ENCODE measurements around the gene CHIC2.

The CHIC2 gene

DNA sequence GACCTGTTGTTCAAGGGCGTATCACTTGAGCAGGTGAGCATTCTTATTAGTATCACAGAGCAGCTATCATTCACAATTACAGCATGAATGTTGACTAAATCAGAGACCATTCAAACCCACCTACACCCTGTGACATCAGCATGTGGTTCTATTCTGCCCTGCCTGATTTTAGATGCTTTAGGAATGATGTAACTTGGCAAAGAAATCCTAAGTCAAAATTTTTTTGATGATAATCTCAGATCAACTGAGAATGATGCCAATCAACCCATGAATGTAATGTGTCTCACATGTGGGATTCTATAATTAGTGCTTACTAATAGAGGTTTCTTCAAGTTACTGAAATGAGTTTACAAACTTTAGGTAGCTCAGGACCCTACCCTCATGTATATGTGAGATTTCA lies 13.4 kb upstream of the CHIC2 start:
- no peak overlapping the region for H4K8ac ChIP-seq (ENCODE audit: low read depth, low read length)
- H3K4me1 ChIP-seq (ENCODE audit: control insufficient read depth in 2 of 2, insufficient read depth in 1 of 2, low read depth in 1 of 2, low read length in 2 of 2): no peaks in the 10 kb centered on the region
- H3K36me3 ChIP-seq (replicated peaks in 1 of 2; ENCODE audit: control insufficient read depth in 2 of 2, insufficient read depth in 2 of 2, low read length in 2 of 2): no peaks in the 10 kb centered on the region
- H3K4me3 ChIP-seq (ENCODE audit: low read length in 2 of 2): no peak overlapping the region
- H3K23ac ChIP-seq (ENCODE audit: low read depth, low read length, poor library complexity): no peak overlapping the region
- no peak for DNase-seq (ENCODE audit: low spot score)
- H3K18ac ChIP-seq (ENCODE audit: low read length): no peak overlapping the region
- H3K9me3 ChIP-seq (replicated peaks in 1 of 2; ENCODE audit: control insufficient read depth in 2 of 2, insufficient read depth in 1 of 2, low read depth in 1 of 2, low read length in 2 of 2): no peaks in the 10 kb centered on the region
- H4K91ac ChIP-seq (ENCODE audit: low read depth, low read length, poor library complexity): no peak overlapping the region
- whole genome bisulfite sequencing, 2 donors (ENCODE audit: extremely low coverage in 2 of 2, insufficient read length in 2 of 2, insufficient replicate concordance in 1 of 2): no CpG with 5 or more reads among the region's 1 CpG
- H2BK15ac ChIP-seq (ENCODE audit: low read length): no peak overlapping the region
- no peak overlapping the region for H3K27ac ChIP-seq (replicated peaks; ENCODE audit: low read length)
- no peaks in the 10 kb centered on the region for H3K79me1 ChIP-seq (ENCODE audit: low read depth, low read length)
- no peak overlapping the region for H2AFZ ChIP-seq (ENCODE audit: low read length)
- no peak overlapping the region for H2BK12ac ChIP-seq (ENCODE audit: low read length)
- H3K4me2 ChIP-seq (ENCODE audit: insufficient read depth, low read length, poor library complexity, severe bottlenecking): no peak overlapping the region
- no peak overlapping the region for H3K14ac ChIP-seq (ENCODE audit: low read length)
- H3K4ac ChIP-seq (ENCODE audit: low read length): no peak overlapping the region
- H2BK5ac ChIP-seq (ENCODE audit: low read length): no peak overlapping the region
- no peak overlapping the region for H2AK5ac ChIP-seq (ENCODE audit: low read depth, low read length)
- peaks cover 0 to 33% (median 0%) of the 10 kb centered on the region in 3 experiments for H3K27me3 ChIP-seq (ENCODE audit: control insufficient read depth in 3 of 3, insufficient read depth in 3 of 3, low read depth in 1 of 3, low read length in 3 of 3)
- H2BK120ac ChIP-seq (ENCODE audit: low read depth, low read length): no peak overlapping the region
- H3K9ac ChIP-seq (ENCODE audit: low read depth, low read length, poor library complexity): no peak overlapping the region

DNA sequence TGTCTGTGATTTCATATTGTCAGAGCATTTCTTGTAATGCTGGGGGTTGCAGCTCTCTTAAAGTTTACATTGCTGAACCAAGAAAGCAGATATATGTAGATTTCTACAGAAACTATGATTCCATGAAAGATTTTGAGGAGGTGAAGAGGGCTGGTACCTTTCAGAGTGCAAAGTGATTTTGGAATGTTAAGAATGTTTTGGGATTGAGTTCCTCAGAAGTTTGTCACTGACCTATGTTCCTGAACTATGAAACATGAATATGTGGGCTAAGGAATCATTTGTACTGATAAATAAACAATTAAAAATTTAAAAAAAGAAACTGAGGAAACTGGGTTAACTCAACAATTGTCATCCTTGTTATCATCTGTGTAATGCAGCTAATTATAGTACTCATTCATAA lies 12.3 kb upstream of the CHIC2 start:
- H3K27me3 ChIP-seq (ENCODE audit: control insufficient read depth in 3 of 3, insufficient read depth in 3 of 3, low read depth in 1 of 3, low read length in 3 of 3): peaks cover 0 to 27% (median 0%) of the 10 kb centered on the region in 3 experiments
- H3K9ac ChIP-seq (ENCODE audit: low read depth, low read length, poor library complexity): no peak overlapping the region
- H3K14ac ChIP-seq (ENCODE audit: low read length): no peak overlapping the region
- no peak overlapping the region for H2BK12ac ChIP-seq (ENCODE audit: low read length)
- no peak overlapping the region for H3K23ac ChIP-seq (ENCODE audit: low read depth, low read length, poor library complexity)
- no peak overlapping the region for H4K91ac ChIP-seq (ENCODE audit: low read depth, low read length, poor library complexity)
- H2BK5ac ChIP-seq (ENCODE audit: low read length): no peak overlapping the region
- H3K18ac ChIP-seq (ENCODE audit: low read length): no peak overlapping the region
- H3K4me1 ChIP-seq (ENCODE audit: control insufficient read depth in 2 of 2, insufficient read depth in 1 of 2, low read depth in 1 of 2, low read length in 2 of 2): no peaks in the 10 kb centered on the region
- no peaks in the 10 kb centered on the region for H3K9me3 ChIP-seq (replicated peaks in 1 of 2; ENCODE audit: control insufficient read depth in 2 of 2, insufficient read depth in 1 of 2, low read depth in 1 of 2, low read length in 2 of 2)
- no peak overlapping the region for H2BK120ac ChIP-seq (ENCODE audit: low read depth, low read length)
- no peak overlapping the region for H3K27ac ChIP-seq (replicated peaks; ENCODE audit: low read length)
- no peaks in the 10 kb centered on the region for H3K79me1 ChIP-seq (ENCODE audit: low read depth, low read length)
- DNase-seq (ENCODE audit: low spot score): no peak
- no peak overlapping the region for H3K4me3 ChIP-seq (ENCODE audit: low read length in 2 of 2)
- H3K4me2 ChIP-seq (ENCODE audit: insufficient read depth, low read length, poor library complexity, severe bottlenecking): no peak overlapping the region
- H2AK5ac ChIP-seq (ENCODE audit: low read depth, low read length): no peak overlapping the region
- H2BK15ac ChIP-seq (ENCODE audit: low read length): no peak overlapping the region
- no peaks in the 10 kb centered on the region for H3K36me3 ChIP-seq (replicated peaks in 1 of 2; ENCODE audit: control insufficient read depth in 2 of 2, insufficient read depth in 2 of 2, low read length in 2 of 2)
- no peak overlapping the region for H3K4ac ChIP-seq (ENCODE audit: low read length)
- no peak overlapping the region for H4K8ac ChIP-seq (ENCODE audit: low read depth, low read length)
- no peak overlapping the region for H2AFZ ChIP-seq (ENCODE audit: low read length)

GRCh38 chr4:54074381-54074780 lies 10.0 kb upstream of the CHIC2 start:
- no peak overlapping the region for H3K23ac ChIP-seq (ENCODE audit: low read depth, low read length, poor library complexity)
- no peak overlapping the region for H2BK12ac ChIP-seq (ENCODE audit: low read length)
- H2BK5ac ChIP-seq (ENCODE audit: low read length): no peak overlapping the region
- no peak overlapping the region for H2AK5ac ChIP-seq (ENCODE audit: low read depth, low read length)
- H3K9ac ChIP-seq (ENCODE audit: low read depth, low read length, poor library complexity): no peak overlapping the region
- H3K36me3 ChIP-seq (replicated peaks in 1 of 2; ENCODE audit: control insufficient read depth in 2 of 2, insufficient read depth in 2 of 2, low read length in 2 of 2): no peaks in the 10 kb centered on the region
- peaks cover 0 to 28% (median 0%) of the 10 kb centered on the region in 3 experiments for H3K27me3 ChIP-seq (ENCODE audit: control insufficient read depth in 3 of 3, insufficient read depth in 3 of 3, low read depth in 1 of 3, low read length in 3 of 3)
- H2BK120ac ChIP-seq (ENCODE audit: low read depth, low read length): no peak overlapping the region
- H3K4ac ChIP-seq (ENCODE audit: low read length): no peak overlapping the region
- no peak overlapping the region for H3K18ac ChIP-seq (ENCODE audit: low read length)
- H3K4me2 ChIP-seq (ENCODE audit: insufficient read depth, low read length, poor library complexity, severe bottlenecking): no peak overlapping the region
- no peak overlapping the region for H2AFZ ChIP-seq (ENCODE audit: low read length)
- no peak overlapping the region for H4K91ac ChIP-seq (ENCODE audit: low read depth, low read length, poor library complexity)
- H3K4me3 ChIP-seq (ENCODE audit: low read length in 2 of 2): no peak overlapping the region
- H4K8ac ChIP-seq (ENCODE audit: low read depth, low read length): no peak overlapping the region
- H2BK15ac ChIP-seq (ENCODE audit: low read length): no peak overlapping the region
- H3K79me1 ChIP-seq (ENCODE audit: low read depth, low read length): no peaks in the 10 kb centered on the region
- no peaks in the 10 kb centered on the region for H3K4me1 ChIP-seq (ENCODE audit: control insufficient read depth in 2 of 2, insufficient read depth in 1 of 2, low read depth in 1 of 2, low read length in 2 of 2)
- H3K9me3 ChIP-seq (replicated peaks in 1 of 2; ENCODE audit: control insufficient read depth in 2 of 2, insufficient read depth in 1 of 2, low read depth in 1 of 2, low read length in 2 of 2): no peaks in the 10 kb centered on the region
- H3K27ac ChIP-seq (replicated peaks; ENCODE audit: low read length): no peak overlapping the region
- DNase-seq (ENCODE audit: low spot score): no peak
- H3K14ac ChIP-seq (ENCODE audit: low read length): no peak overlapping the region

DNA sequence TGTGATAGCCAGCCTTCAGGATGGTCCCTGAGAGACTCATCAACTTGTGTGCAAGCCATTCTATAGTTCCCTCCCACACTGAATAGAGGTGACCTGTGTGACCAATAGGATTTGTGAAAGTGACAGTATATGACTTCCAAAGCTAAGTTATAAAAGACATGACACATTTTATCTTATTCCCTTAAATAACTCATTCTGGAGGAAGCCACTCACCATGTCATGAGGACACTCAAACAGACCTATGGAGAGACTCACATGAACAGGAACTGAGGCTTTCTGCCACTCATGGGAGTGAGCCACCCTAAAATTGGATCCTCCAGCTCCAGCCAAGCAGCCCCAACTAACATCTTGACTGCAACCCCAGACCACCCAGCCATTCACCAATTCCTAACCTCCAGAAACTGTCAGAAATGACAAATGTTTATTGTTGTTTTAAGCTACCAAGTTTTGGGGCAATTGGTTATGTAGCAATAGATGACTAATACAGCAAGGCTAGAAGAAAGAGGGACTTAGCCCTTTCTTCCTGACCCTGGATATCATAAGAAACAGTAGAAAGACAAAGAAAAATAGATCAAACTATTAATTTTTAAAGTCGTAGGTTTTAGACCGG lies 9.0 kb upstream of the CHIC2 start:
- Histone ChIP-seq H3K27me3 (ENCODE audit: control insufficient read depth in 3 of 3, insufficient read depth in 3 of 3, low read depth in 1 of 3, low read length in 3 of 3) (peaks cover 0 to 35% (median 0%) of the 10 kb centered on the region in 3 experiments), H2AK5ac (ENCODE audit: low read depth, low read length) (no peak overlapping the region), H3K4me2 (ENCODE audit: insufficient read depth, low read length, poor library complexity, severe bottlenecking) (no peak overlapping the region), H3K4me1 (ENCODE audit: control insufficient read depth in 2 of 2, insufficient read depth in 1 of 2, low read depth in 1 of 2, low read length in 2 of 2) (no peaks in the 10 kb centered on the region), H2BK15ac (ENCODE audit: low read length) (no peak overlapping the region), H2BK12ac (ENCODE audit: low read length) (no peak overlapping the region), H3K27ac (replicated peaks; ENCODE audit: low read length) (no peak overlapping the region), H3K36me3 (replicated peaks in 1 of 2; ENCODE audit: control insufficient read depth in 2 of 2, insufficient read depth in 2 of 2, low read length in 2 of 2) (no peaks in the 10 kb centered on the region), H3K9me3 (replicated peaks in 1 of 2; ENCODE audit: control insufficient read depth in 2 of 2, insufficient read depth in 1 of 2, low read depth in 1 of 2, low read length in 2 of 2) (no peaks in the 10 kb centered on the region), H2AFZ (ENCODE audit: low read length) (no peak overlapping the region), H3K9ac (ENCODE audit: low read depth, low read length, poor library complexity) (no peak overlapping the region), H3K4ac (ENCODE audit: low read length) (no peak overlapping the region), H2BK120ac (ENCODE audit: low read depth, low read length) (no peak overlapping the region), H4K91ac (ENCODE audit: low read depth, low read length, poor library complexity) (no peak overlapping the region), H3K79me1 (ENCODE audit: low read depth, low read length) (no peaks in the 10 kb centered on the region), H3K23ac (ENCODE audit: low read depth, low read length, poor library complexity) (no peak overlapping the region), H2BK5ac (ENCODE audit: low read length) (no peak overlapping the region), H4K8ac (ENCODE audit: low read depth, low read length) (no peak overlapping the region), H3K4me3 (ENCODE audit: low read length in 2 of 2) (no peak overlapping the region), H3K18ac (ENCODE audit: low read length) (no peak overlapping the region), H3K14ac (ENCODE audit: low read length) (no peak overlapping the region)
- DNase-seq (ENCODE audit: low spot score): no peak
- WGBS, 2 donors (ENCODE audit: extremely low coverage in 2 of 2, insufficient read length in 2 of 2, insufficient replicate concordance in 1 of 2): no CpG with 5 or more reads among the region's 2 CpGs

Data from neuronal stem cell (in vitro differentiated cells).